HG03342 (cell line): ENCODE data around the gene MYLK4.
"Not testable (repeated sequence)": the region's sequence is repeated elsewhere in the genome, so short reads cannot be mapped to it uniquely, and the experiment has no call there.

Source experiments
- ATAC-seq: cut with Tn5 transposase; IDR thresholded peaks from one replicate; pipeline ENCODE4 v1.9.1; 2021; ENCODE audit warnings: mild to moderate bottlenecking, moderate library complexity; ENCODE audit not compliant: unreplicated experiment

MYLK4 gene

DNA sequence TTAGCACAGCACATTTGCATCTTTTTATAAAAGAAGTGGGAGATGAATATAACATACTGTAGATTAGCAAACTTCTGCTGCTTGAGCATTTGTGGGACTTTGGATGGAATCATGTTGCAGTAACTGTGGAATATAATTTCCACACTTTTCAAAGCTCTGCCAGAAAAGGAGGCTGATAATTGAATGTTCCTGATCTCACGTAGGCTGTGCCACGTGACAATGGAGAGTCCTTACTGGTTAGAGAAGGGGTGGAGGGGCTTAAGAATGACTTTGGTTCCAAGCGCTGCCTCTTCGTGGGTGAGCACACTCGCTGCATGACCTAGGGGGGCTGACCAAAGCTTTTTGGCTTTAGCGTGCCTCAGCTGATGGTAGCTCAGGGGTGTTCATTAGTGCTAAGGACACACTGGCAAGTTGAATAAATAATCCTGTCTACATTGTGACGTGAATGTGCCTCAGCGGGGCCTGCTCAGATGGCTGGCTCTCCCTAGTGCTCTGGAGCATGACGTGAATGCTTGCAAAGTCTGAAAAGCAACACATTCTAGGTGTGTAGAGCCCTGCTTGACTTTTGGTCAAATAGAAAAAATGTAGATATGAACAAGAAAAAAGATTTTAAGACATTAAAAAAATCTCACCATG is 29.5 kb upstream of the MYLK4 start:
- no peak for ATAC-seq

DNA sequence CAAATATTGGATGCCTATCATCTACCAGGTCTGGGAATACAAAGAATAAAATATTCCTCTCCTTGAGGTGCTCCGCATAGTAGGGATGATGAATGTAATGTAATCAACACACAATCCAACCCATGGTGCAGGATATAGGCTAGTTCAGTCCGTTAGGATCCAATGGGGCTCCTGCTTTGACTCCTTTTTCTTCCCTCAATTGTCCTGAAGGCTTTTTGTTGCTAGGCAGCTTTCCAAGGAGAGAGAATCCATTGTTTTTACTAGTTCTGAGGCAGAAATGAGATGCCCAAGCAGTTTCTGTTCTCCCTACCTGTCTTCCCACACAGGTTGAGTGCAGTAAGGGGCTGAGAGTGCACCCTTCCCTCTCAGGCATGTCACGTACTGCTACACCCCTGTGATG is 26.5 kb upstream of the MYLK4 start:
- ATAC-seq, result no peak

DNA sequence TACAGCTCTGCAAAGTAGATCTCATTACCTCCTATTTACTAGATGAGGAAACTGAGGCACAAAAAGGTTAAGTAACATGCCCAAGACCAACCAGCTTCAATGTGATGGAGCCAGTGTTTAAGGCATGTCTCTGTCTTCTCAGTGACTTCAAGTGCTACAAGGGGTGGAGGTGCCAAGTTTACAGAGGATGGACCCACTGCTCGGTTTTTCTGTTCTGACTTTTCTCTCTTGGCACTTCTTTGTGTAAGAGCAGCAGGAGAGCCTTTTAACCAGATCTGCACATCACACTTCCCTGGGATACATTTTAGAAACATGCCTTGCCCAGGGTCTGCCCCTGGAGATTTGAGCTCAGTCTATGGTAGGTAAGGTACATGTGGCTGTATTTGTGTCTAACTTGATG is 24.3 kb upstream of the MYLK4 start:
- ATAC-seq, result no peak

- no peak for ATAC-seq
Observed at GRCh38 chr6:2773449-2773848, 22.7 kb upstream of the MYLK4 start.

GRCh38 chr6:2772840-2773239 is 22.1 kb upstream of the MYLK4 start:
- ATAC-seq, result no peak

- no peak for ATAC-seq
Observed at GRCh38 chr6:2771079-2771478, 20.4 kb upstream of the MYLK4 start.

- ATAC-seq, result no peak
Observed at GRCh38 chr6:2770171-2770570, 19.4 kb upstream of the MYLK4 start.

- ATAC-seq, result no peak
Observed at GRCh38 chr6:2768696-2769095, 18.0 kb upstream of the MYLK4 start.

- ATAC-seq, result no peak
Observed at GRCh38 chr6:2767657-2768524, 17.2 kb upstream of the MYLK4 start.

- ATAC-seq, result no peak
Observed at GRCh38 chr6:2766767-2767656, 16.3 kb upstream of the MYLK4 start.

DNA sequence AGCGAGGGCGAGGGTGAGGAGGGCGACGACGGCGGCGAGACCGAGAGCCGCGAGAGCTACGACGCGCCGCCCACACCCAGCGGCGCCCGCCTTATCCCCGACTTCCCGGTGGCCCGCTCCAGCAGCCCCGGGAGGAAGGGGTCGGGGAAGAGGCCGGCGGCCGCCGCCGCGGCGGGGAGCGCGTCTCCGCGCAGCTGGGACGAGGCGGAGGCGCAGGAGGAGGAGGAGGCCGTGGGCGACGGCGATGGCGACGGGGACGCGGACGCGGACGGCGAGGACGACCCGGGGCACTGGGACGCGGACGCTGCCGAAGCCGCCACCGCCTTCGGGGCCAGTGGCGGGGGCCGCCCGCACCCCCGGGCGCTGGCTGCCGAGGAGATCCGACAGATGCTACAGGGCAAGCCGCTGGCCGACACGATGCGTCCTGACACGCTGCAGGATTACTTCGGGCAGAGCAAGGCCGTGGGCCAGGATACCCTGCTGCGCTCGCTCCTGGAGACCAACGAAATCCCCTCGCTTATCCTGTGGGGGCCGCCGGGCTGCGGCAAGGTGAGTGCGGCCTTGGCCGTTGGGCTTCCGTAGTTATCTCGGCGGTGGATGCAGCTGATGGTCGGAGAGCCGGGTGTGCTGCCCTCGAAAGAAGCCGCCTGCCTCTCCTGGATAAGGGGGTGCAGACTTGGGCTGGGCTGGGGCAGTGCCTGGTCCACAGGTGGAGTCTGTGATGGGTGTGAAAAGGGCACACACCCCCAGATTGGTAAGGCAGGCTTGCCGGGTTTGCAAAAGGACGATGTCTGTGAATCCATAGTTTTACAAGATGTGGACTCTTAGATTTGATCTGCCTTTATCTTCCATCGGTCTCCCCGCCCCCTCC is 15.4 kb upstream of the MYLK4 start:
- ATAC-seq, result peak; percentile 25

GRCh38 chr6:2765166-2765895 is 14.6 kb upstream of the MYLK4 start, which contains the start of gene WRNIP1:
Gene WRNIP1 (plus strand): TSS chr6:2765393. CDS start chr6:2765623, 230 bp downstream.
- peak; percentile 88 for ATAC-seq

GRCh38 chr6:2764610-2765165 is 14.0 kb upstream of the MYLK4 start:
- ATAC-seq, result peak; percentile 55

GRCh38 chr6:2763876-2764540 is 13.3 kb upstream of the MYLK4 start:
- ATAC-seq, result no peak

DNA sequence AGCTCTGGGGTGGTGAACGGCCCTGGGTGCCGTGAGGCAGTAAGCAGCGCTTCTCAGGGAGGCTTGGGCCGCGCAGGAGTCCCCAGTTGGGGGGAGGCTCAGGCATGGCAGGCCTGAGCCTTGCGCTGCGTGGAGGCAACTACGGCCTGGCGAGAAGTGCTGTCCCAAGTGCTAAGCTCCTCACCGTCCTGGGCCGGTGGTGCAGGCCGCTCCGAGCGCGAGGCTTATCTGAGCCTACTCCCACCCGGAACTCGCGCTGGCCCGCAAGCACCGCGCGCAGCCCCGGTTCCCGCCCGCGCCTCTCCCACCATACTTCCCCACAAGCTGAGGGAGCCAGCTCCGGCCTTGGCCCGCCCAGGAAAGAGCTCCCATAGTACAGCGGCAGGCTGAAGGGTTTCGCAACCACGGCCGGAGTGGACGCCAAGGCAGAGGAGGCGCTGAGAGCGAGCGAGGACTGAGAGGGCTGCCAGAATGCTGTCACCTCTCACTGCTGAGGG is 12.7 kb upstream of the MYLK4 start:
- no peak for ATAC-seq

DNA sequence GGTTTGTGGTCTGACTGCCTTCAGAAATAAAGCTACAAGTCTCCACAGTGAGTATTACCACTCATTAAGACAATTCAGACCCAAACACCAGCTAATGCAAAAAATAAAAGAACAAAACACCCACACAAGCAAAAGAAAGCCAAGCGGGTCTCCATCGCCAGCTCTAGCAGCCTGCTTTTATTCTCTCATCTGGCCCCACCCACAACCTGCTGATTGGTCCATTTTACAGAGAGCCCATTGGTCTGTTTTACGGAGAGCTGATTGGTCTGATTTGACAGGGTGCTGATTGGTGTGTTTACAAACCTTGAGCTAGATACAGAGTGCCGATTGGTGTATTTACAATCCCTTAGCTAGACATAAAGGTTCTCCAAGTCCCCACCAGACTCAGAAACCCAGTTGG is 12.1 kb upstream of the MYLK4 start:
- ATAC-seq, result not testable (repeated sequence)

DNA sequence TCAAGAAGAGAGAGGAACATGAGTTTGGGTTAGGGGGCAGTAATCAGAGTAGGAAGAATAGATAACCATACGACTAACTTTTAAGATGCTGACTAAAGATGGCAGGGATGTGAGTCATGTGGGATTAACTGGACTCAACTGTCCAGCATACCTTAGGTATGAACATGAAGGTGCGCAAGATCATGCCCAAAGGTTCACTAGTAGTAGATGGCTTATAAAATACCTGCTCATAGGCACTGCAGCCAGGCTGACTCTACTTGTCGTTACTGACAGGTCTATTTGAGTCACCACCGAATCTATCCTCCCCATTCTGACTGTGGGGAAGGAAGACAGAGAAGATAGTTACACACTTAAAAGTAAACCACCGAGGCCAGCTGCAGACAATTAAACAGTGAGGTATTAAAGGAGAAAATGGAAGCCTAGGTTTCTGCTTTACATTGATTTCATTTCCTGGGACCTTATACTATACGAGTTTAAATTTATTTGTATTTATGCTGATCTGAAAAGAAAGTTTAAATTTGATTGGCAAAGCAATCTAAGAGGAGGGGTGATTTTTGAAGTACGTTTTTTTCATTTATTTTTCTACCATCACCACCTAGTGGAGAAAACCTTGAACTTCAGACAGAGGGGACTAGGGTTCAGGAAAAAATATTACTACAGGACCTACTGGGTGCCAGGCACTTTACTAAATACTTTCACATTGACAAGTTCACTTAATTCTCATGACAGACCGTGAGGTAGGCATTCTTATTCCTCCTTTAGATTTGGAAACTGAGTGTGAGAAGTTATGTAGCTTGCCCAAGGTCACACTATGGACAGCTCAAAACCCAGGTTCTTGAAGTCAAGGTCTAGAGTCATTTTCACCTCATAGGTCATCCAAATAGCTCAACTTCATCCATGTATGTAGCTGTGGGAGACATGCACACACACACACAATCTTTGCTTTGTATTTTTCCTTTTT is 10.4 kb upstream of the MYLK4 start:
- ATAC-seq, result no peak

DNA sequence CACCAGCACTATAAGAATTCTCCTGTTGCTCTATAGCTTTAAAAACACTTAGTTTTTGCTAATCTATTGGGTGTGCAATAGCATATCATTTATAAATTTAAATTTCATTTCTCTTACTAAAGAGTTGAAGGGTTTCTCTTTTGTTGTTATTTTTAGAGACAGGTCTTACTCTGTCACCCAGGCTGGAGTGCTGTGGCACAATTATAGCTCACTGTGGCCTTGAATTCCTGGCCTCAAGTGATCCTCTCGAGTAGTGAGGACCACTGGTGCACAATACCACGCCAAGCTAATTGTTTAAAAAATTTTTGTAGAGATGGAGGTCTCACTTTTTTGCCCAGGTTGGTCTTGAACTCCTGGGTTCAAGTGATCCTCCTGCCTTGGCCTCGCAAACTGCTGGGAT is 8.3 kb upstream of the MYLK4 start:
- ATAC-seq, result no peak
